Hypothalamus (tissue), 51 donors: ENCODE results near the gene DLG2.

Experiments
- DNase-seq, 51 donors: peaks; one replicate each; lab custom pipeline; 2025; lab: John Stamatoyannopoulos, UW

The DLG2 gene

GRCh38 chr11:83545494-83546260, 2081.5 kb downstream of the DLG2 start:
- peak in 19 of 51 donors; percentile 2 to 41 (median 12) for DNase-seq

GRCh38 chr11:83544846-83545245, 2082.3 kb downstream of the DLG2 start:
- no peak for DNase-seq

- DNase-seq: no peak
Measured at GRCh38 chr11:83543706-83544439, 2083.3 kb downstream of the DLG2 start.

- no peak for DNase-seq
Measured at GRCh38 chr11:83542861-83543260, 2084.3 kb downstream of the DLG2 start.

- DNase-seq: no peak
Measured at GRCh38 chr11:83540728-83541127, 2086.4 kb downstream of the DLG2 start.

GRCh38 chr11:83540112-83540675, 2086.9 kb downstream of the DLG2 start:
- no peak for DNase-seq

- DNase-seq: no peak
Measured at GRCh38 chr11:83538286-83538685, 2088.9 kb downstream of the DLG2 start.

- DNase-seq: no peak
Measured at GRCh38 chr11:83537131-83537610, 2090.0 kb downstream of the DLG2 start.

- DNase-seq: no peak
Measured at GRCh38 chr11:83533166-83533565, 2094.0 kb downstream of the DLG2 start.

GRCh38 chr11:83528877-83529276, 2098.3 kb downstream of the DLG2 start:
- no peak for DNase-seq

- no peak for DNase-seq
Measured at GRCh38 chr11:83528225-83528624, 2098.9 kb downstream of the DLG2 start.

- DNase-seq: no peak
Measured at GRCh38 chr11:83523676-83524075, 2103.5 kb downstream of the DLG2 start.

GRCh38 chr11:83522911-83523310, 2104.2 kb downstream of the DLG2 start:
- no peak for DNase-seq

GRCh38 chr11:83521647-83522596, 2105.2 kb downstream of the DLG2 start:
- DNase-seq: no peak

GRCh38 chr11:83520849-83521248, 2106.3 kb downstream of the DLG2 start:
- peak in 2 of 51 donors; percentile 4 to 33 for DNase-seq

- DNase-seq: no peak
Measured at GRCh38 chr11:83511646-83512045, 2115.5 kb downstream of the DLG2 start.

- no peak for DNase-seq
Measured at GRCh38 chr11:83510530-83511460, 2116.3 kb downstream of the DLG2 start.

- DNase-seq: no peak
Measured at GRCh38 chr11:83508804-83509203, 2118.3 kb downstream of the DLG2 start.

GRCh38 chr11:83502041-83502440, 2125.1 kb downstream of the DLG2 start:
- no peak for DNase-seq
